ENCODE measurements around the gene OGFOD3. TPM values are rescaled to one million over a fixed set of nuclear protein-coding genes. Genes with fewer than 3 reads are reported as not detected.

Gene OGFOD3
- total RNA-seq, 4 donors from 2014 or later = 7.7 to 39.9 (median 24.3) TPM

DNA sequence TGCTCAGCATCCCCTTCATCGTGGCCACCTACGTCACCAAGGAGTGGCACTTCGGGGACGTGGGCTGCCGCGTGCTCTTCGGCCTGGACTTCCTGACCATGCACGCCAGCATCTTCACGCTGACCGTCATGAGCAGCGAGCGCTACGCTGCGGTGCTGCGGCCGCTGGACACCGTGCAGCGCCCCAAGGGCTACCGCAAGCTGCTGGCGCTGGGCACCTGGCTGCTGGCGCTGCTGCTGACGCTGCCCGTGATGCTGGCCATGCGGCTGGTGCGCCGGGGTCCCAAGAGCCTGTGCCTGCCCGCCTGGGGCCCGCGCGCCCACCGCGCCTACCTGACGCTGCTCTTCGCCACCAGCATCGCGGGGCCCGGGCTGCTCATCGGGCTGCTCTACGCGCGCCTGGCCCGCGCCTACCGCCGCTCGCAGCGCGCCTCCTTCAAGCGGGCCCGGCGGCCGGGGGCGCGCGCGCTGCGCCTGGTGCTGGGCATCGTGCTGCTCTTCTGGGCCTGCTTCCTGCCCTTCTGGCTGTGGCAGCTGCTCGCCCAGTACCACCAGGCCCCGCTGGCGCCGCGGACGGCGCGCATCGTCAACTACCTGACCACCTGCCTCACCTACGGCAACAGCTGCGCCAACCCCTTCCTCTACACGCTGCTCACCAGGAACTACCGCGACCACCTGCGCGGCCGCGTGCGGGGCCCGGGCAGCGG lies 43.6 kb downstream of the OGFOD3 start:
- TF ChIP-seq, protein P1, sequence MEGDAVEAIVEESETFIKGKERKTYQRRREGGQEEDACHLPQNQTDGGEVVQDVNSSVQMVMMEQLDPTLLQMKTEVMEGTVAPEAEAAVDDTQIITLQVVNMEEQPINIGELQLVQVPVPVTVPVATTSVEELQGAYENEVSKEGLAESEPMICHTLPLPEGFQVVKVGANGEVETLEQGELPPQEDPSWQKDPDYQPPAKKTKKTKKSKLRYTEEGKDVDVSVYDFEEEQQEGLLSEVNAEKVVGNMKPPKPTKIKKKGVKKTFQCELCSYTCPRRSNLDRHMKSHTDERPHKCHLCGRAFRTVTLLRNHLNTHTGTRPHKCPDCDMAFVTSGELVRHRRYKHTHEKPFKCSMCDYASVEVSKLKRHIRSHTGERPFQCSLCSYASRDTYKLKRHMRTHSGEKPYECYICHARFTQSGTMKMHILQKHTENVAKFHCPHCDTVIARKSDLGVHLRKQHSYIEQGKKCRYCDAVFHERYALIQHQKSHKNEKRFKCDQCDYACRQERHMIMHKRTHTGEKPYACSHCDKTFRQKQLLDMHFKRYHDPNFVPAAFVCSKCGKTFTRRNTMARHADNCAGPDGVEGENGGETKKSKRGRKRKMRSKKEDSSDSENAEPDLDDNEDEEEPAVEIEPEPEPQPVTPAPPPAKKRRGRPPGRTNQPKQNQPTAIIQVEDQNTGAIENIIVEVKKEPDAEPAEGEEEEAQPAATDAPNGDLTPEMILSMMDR (IDR thresholded peaks at IDR 0.05; ENCODE audit: low read depth) = no peak

DNA sequence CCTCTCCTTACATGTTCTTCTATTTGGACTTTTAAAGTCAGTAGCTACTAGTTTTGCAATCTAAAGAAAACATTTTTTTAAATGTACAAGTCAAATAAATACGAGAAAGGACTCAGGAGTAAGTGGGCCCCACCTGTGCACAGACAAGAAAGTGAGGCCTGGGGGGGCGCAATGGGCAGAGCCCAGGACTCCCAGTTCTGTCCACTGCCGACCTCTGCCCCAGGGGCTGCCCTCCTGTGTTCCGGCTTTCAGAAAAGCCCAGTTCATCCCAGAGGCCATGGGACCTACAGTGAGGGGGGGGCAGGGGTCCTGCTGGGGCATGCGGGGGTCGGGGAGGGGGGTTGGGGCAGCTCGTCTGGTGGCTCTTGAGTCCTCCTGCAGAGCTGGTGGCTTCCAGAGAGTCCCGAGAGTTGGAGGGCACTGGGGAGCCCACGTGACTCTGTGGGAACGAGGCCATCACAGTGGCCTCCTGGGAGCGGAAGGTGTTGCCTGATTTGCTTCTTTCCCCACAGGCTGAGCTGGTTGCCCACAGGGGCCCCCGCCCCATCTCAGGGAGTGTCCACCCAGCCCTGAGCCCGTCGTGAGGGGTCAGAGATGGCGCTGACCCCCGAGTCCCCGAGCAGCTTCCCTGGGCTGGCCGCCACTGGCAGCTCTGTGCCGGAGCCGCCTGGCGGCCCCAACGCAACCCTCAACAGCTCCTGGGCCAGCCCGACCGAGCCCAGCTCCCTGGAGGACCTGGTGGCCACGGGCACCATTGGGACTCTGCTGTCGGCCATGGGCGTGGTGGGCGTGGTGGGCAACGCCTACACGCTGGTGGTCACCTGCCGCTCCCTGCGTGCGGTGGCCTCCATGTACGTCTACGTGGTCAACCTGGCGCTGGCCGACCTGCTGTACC lies 44.4 kb downstream of the OGFOD3 start:
- TF ChIP-seq, protein P1 (IDR thresholded peaks at IDR 0.05; ENCODE audit: low read depth) = no peak

DNA sequence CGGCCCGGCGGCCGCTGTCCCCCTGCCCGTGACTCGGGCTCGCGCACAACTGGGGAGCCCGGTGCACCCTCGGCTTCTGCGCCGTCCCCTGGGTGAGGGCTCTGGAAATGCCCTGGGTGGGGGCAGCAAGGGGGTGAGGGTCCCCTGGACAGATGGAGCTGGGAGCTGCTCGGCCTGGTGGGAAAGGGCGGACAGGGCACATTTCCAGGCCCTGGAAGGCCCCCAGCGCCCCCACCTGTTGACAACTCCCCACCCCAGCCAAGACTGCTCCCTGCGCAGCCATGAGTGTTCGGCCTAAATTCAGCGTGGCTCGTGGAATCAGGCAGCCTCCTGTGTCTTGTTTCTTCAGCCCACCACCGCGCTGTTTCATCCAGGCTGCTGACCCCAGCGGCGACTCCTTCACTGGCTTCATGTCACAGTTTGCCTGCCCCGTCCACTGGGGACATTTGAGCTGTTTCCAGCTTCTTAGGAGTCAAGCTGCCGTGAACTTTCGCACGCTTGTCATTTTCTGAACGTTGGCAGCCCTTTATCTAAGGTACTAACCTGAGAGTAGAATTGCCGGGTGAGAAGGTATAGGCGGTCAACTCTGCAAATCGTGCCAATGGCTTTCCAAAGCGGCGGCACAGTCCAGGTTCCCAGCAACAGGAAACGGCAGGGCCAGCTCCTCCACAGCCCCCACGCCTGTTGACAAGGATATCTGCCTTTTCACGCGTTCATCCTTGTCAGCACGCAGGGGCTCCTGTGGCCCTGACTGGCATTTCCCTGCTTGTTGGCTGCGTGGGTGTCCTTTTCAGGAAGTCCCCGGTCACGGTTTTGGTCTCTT lies 45.9 kb downstream of the OGFOD3 start:
- TF ChIP-seq, protein P1 (IDR thresholded peaks at IDR 0.05; ENCODE audit: low read depth) = no peak

DNA sequence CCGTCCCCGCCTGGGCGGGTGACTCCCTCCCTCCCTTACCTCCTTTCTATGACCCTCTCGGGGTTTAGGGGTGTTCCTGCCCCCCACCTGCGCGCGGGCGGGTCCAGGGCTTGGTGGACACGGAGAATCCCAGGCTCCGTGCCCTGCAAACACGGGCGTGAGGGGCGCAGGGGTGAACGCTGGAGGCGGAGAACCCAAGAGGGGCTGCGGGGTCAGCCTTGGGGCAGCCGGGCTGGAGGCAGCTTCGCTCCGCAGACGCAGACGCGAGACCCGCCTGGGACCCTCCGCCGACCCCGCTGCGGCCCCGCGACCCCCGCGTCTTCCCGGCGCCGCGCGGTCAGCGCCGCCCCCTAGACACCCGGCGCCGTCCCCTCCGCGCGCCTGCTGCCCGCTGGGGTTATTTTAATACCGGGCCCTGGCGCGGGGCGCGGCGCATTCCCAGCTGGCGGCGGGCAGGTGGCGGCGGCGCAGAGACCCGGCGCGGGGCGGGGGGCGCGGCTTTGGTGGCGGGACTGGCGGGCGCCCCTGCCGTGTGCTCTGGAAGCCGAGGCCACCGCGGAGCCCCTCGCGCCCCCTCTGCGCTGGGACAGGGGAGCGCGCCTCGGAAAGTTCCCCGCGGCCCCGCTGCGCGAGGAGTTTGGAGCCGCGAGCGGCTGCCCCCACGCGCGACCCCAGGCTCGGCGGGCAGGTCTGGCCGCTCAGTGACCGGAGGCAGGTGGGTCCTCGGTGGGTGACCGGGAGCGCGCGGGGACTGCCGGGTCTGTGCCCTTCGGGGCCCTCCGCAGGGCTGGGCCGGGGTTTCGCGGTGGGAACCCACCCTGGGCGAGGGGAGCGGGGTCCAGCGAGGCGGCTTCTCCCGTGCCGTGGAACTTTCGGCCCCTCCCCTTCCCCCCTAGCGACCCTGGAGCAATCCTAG lies 46.8 kb downstream of the OGFOD3 start, which contains the start of gene UTS2R:
TSS of gene UTS2R (plus strand) at position 433 of the 916 bp plus-strand sequence. CDS start 2,560 bp downstream, outside the sequence.
- TF ChIP-seq, protein P1 (IDR thresholded peaks at IDR 0.05; ENCODE audit: low read depth) = no peak

DNA sequence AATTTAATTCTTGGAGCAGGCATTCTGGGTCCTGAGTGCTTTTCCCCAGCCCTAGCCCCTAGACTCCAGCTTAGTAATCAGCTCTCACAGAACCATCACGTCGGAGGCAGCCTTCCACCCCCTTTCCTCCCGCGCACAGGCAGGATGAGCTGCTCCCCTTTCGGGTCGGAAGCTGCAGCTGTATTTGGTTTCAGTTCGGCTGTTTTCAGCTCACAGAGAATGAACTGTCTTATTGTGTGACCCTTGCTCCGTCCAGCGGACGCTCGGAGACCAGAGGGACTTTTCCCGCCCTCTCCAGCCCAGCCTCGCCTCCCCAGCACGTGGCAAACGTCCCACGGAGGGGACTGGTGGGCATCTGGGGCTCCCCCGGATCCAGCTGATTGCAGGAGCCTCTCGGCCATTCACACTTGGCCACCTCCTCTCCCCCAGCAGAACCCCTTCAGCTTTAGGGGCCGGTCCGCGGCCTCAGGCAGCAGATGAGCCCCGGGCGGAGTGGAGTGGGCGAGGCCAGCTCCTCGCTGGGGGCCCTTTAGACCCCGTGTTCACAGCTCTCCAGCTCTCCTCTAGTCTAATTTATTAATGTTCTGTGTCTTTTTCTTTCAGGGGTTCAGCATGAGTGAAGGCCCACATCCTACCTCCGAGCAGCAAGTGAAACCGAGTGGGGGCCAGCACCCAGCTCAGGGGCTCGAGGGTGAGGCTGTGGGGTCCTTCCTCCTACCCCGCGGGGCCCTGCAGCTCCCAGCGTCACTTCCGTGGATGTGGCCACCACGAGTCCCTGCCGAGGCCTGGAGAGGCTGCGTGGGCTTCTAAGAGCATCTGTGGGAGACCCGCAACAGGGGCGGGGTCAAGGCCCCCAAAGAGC lies 47.7 kb downstream of the OGFOD3 start:
- TF ChIP-seq, protein P1 (IDR thresholded peaks at IDR 0.05; ENCODE audit: low read depth) = no peak

DNA sequence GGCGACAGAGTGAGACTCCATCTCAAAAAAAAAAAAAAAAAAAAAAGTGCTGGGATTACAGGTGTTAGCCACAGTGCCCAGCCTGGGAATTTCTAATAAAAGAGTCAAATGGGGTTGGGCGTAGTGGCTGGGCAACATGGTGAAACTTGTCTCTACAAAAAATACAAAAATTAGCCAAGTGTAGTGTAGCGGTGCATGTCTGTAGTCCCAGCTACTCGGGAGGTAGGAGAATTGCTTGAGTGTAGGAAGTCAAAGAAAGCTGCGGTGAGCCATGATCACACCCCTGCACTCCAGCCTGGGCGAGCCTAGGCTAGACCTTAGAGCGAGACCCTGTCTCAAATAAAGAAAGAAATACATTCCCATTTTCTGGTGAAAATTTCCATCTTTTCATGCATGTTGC lies 49.2 kb downstream of the OGFOD3 start:
- TF ChIP-seq, protein P1 (IDR thresholded peaks at IDR 0.05; ENCODE audit: low read depth) = no peak

All from subcutaneous adipose tissue (tissue), 4 donors.